PFSK-1 (cell line): ENCODE results near the gene CES4A.

Experiments
- FOXP2 ChIP-seq: optimal IDR thresholded peaks from 2 replicates; pipeline ENCODE3; 2011; ENCODE audit warnings: borderline replicate concordance, control low read depth, inconsistent platforms; ENCODE audit not compliant: insufficient read depth; ENCODE audit errors: extremely low read length, extremely low read depth
- POLR2AphosphoS5 ChIP-seq: IDR thresholded peaks from 2 replicates; pipeline ENCODE4 v1.6.1; 2012; ENCODE audit warnings: low read depth, mild to moderate bottlenecking, control low read depth, low read length, moderate library complexity
- REST ChIP-seq, 2 experiments: IDR thresholded peaks; 2 replicates each; pipeline versions ENCODE4 v1.6.1 to v1.8.0; 2011 to 2012; ENCODE audit warnings: low read depth in 2 of 2, low read length in 2 of 2, control low read depth in 1 of 2, inconsistent platforms in 1 of 2, mild to moderate bottlenecking in 1 of 2, moderate library complexity in 1 of 2; ENCODE audit not compliant: insufficient read depth in 1 of 2
- SIN3A ChIP-seq: IDR thresholded peaks from 2 replicates; pipeline ENCODE4 v1.6.1; 2012; ENCODE audit warnings: mild to moderate bottlenecking, low read length, moderate library complexity, borderline replicate concordance; ENCODE audit not compliant: insufficient read depth
- TAF1 ChIP-seq: IDR thresholded peaks from 2 replicates; pipeline ENCODE4 v1.6.1; 2012; ENCODE audit warnings: low read length, control low read depth, borderline replicate concordance; ENCODE audit not compliant: insufficient read depth

CES4A gene

DNA sequence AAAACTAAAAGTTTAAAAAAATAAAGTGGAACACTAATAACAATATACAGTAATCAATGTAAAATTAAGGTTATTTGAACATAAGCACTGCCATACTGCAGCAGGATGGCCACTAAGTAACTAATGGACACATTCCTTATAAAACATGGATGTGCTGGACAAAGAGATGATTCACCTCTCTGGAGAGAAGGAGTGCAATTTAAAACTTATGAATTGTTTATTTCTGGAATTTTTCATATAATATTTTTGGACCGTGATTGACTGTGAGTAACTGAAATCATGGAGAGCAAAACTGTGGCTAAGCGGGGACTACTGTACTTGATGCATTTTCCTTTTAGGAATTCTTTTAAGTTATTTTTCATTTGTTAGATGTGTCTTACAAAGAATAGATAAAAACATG, 62.4 kb downstream of the CES4A start:
- no peak for TF ChIP-seq REST (IDR thresholded peaks at IDR 0.05; ENCODE audit: insufficient read depth in 1 of 2, low read depth in 2 of 2, low read length in 2 of 2)
- TF ChIP-seq SIN3A, result no peak
- no peak for TF ChIP-seq POLR2AphosphoS5
- TF ChIP-seq FOXP2, result no peak

GRCh38 chr16:67052399-67052798, 64.0 kb downstream of the CES4A start:
- no peak for TF ChIP-seq FOXP2
- TF ChIP-seq POLR2AphosphoS5, result no peak
- no peak for TF ChIP-seq TAF1
- no peak for TF ChIP-seq SIN3A
- TF ChIP-seq REST (IDR thresholded peaks at IDR 0.05; ENCODE audit: insufficient read depth in 1 of 2, low read depth in 2 of 2, low read length in 2 of 2), result no peak

DNA sequence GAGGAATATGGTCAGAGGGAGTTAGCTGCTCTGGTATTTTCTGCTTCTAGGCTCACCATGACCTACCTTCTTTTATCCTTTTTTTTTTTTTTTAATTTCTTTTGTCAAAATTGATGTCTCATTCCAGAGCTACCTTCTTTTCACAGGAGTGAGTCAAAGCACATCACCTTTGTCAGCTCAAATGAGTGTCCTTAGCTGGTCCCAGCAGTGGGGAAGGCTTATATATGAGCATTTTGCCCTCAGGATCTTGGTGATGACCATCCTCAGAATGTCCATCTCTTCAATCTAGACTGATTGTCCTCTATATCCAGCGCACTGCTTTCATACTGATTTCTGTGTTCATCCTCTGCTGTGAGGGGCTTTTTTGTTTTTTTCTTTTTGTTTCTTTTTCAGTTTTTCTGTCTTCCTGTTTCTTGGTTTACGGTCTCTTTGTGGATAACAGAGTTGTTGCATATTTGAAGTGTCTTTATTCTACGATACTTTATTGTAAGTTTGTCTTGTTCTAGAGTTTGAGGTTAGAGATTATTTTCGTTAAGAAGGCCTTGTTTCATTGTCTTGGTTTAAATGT, 65.5 kb downstream of the CES4A start:
- TF ChIP-seq FOXP2 (no peak), REST (IDR thresholded peaks at IDR 0.05; ENCODE audit: insufficient read depth in 1 of 2, low read depth in 2 of 2, low read length in 2 of 2) (no peak), TAF1 (no peak), SIN3A (no peak)

- TF ChIP-seq POLR2AphosphoS5 (no peak), SIN3A (no peak), REST (IDR thresholded peaks at IDR 0.05; ENCODE audit: insufficient read depth in 1 of 2, low read depth in 2 of 2, low read length in 2 of 2) (no peak), TAF1 (no peak), FOXP2 (no peak)
Observed at GRCh38 chr16:67054901-67055300, 66.5 kb downstream of the CES4A start.

DNA sequence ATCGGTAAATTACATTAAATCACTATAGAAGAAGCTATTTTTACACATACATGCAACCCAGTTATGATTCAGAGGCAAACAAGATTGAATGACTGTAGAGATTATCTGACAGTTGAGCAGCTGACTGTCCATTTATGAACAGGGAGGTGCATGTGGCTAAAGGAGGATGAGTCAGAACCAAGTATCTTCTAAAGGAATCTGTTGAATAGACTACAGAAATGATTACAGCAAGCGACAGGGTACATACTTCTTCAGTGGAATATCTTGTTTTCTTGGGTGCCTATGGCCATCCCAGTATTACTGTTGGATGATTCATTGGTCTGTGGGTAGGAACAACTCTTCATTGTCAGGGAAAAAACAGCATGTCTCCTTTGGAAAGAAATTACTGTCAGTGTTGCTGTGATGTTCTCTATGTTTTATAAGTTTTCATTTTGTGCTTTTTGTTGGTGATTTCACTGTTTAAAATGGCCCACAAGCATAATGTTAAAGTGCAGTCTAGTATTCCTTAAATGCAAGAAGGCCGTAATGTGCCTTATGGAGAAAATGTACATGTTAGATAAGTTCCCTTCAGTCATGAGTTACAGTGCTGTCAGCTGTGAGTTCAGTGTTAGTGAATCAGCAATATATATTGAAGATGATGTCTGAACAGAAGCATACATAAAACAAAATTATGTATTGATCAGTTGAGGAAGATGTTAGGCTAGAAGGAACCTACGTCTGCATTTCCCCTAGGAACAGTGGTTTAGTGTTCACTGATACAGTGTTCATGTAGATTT, 67.5 kb downstream of the CES4A start:
- TF ChIP-seq FOXP2, result no peak
- peak; percentile 60; the same call in 1 of the 2 replicates for TF ChIP-seq SIN3A
